PC-3 (cell line): ENCODE data around the gene ZNF771. TPM values are rescaled to one million over a fixed set of nuclear protein-coding genes. Genes with fewer than 3 reads are reported as not detected.
"Not testable (repeated sequence)": the region's sequence is repeated elsewhere in the genome, so short reads cannot be mapped to it uniquely, and the experiment has no call there.

ENCODE experiments used
- ATAC-seq: fragments of 200-7000 bp; cut with Tn5 transposase; 2 replicates; pipeline ENCODE4 v1.9.1; 2020; ENCODE audit warnings: mild to moderate bottlenecking, moderate library complexity
- BruUV-seq: library from RNA; stranded (reverse); fragments of 400-500 nt; replicated peaks from 2 replicates; lab custom pipeline; 2021; lab: Mats Ljungman, UMichigan
- CTCF ChIA-PET: fragments of 300-600 bp; sonication (Branson Sonifier 250); formaldehyde crosslinking; loops from one replicate; lab custom pipeline; 2022; ENCODE audit warnings: antibody characterized with exemption; lab: Charles Lee
- POLR2A ChIA-PET: fragments of 300-600 bp; sonication (Branson Sonifier 250); formaldehyde crosslinking; loops from one replicate; lab custom pipeline; 2022; ENCODE audit warnings: antibody characterized with exemption; ENCODE audit not compliant: unreplicated experiment; lab: Charles Lee
- DNase-seq: peaks from one replicate; pipeline ENCODE4 v3.0.0-alpha.2; 2015
- H2AFZ ChIP-seq: fragments of 300-600 bp; sonication (generic); 2 replicates; pipeline ENCODE4 v1.6.0; 2016; ENCODE audit warnings: antibody characterized with exemption, low read length
- H3F3A ChIP-seq: fragments of 300-600 bp; sonication (generic); one replicate; pipeline ENCODE4 v1.6.0; 2017; ENCODE audit warnings: antibody characterized with exemption, low read length, control low read depth, mild to moderate bottlenecking; ENCODE audit not compliant: unreplicated experiment
- H3K27ac ChIP-seq: fragments of 300-600 bp; sonication (generic); 2 replicates; pipeline ENCODE4 v1.5.1; 2016; ENCODE audit warnings: mild to moderate bottlenecking, low read length
- H3K27me3 ChIP-seq: fragments of 300-600 bp; sonication (generic); 2 replicates; pipeline ENCODE4 v1.6.1; 2016; ENCODE audit warnings: low read length, mixed read lengths
- H3K36me3 ChIP-seq: fragments of 300-600 bp; sonication (generic); 2 replicates; pipeline ENCODE4 v1.6.1; 2016; ENCODE audit warnings: low read depth, mixed run types, low read length, mixed read lengths
- H3K4me1 ChIP-seq: fragments of 300-600 bp; sonication (generic); 2 replicates; pipeline ENCODE4 v1.5.1; 2016; ENCODE audit warnings: low read length; ENCODE audit not compliant: insufficient read depth
- H3K4me2 ChIP-seq: fragments of 300-600 bp; sonication (generic); 2 replicates; pipeline ENCODE4 v1.6.0; 2016; ENCODE audit warnings: low read length
- H3K4me3 ChIP-seq: fragments of 300-600 bp; sonication (generic); 2 replicates; pipeline ENCODE4 v1.5.1; 2016; ENCODE audit warnings: mild to moderate bottlenecking, low read length, mixed read lengths
- H3K79me2 ChIP-seq: fragments of 300-600 bp; sonication (generic); 2 replicates; pipeline ENCODE4 v1.6.1; 2017; ENCODE audit warnings: low read length, mixed read lengths
- H3K9ac ChIP-seq: fragments of 300-600 bp; sonication (generic); 2 replicates; pipeline ENCODE4 v1.6.0; 2016; ENCODE audit warnings: mild to moderate bottlenecking, low read length
- H3K9me2 ChIP-seq: fragments of 300-600 bp; sonication (generic); replicated peaks from 2 replicates; pipeline ENCODE4 v1.6.1; 2016; ENCODE audit warnings: mixed run types, low read length, mixed read lengths
- H3K9me3 ChIP-seq: fragments of 300-600 bp; sonication (generic); 2 replicates; pipeline ENCODE4 v1.6.1; 2016; ENCODE audit warnings: low read length, mixed read lengths
- H4K20me1 ChIP-seq: fragments of 300-600 bp; sonication (generic); 2 replicates; pipeline ENCODE4 v1.6.1; 2016; ENCODE audit warnings: low read length, mixed read lengths
- EZH2 ChIP-seq: fragments of 300-600 bp; sonication (generic); IDR thresholded peaks from one replicate; pipeline ENCODE4 v1.6.1; 2017; ENCODE audit warnings: antibody characterized with exemption, mild to moderate bottlenecking, low read length; ENCODE audit not compliant: unreplicated experiment
- EZH2phosphoT487 ChIP-seq: fragments of 300-600 bp; sonication (generic); IDR thresholded peaks from 2 replicates; pipeline ENCODE4 v1.6.1; 2018; ENCODE audit warnings: mild to moderate bottlenecking, antibody characterized with exemption, low read length, borderline replicate concordance
- intact Hi-C: fragments of 100-400 bp; cut with micrococcal nuclease; formaldehyde crosslinking; loops from 2 replicates; pipeline ENCODE4 v1.9.0; 2023
- total RNA-seq: library from RNA; depleted of rRNA; stranded (reverse); fragments of >200 nt; gene quantifications from 2 replicates; pipeline ENCODE4 v1.2.3, GENCODE V29; 2014
- TF ChIP-seq, protein P1 (sequence below): fragments of 300-600 bp; sonication (generic); conservative IDR thresholded peaks from 2 replicates; pipeline ENCODE4 v1.5.1; 2017; ENCODE audit warnings: antibody characterized with exemption, low read depth, mild to moderate bottlenecking, low read length

Gene ZNF771
- total RNA-seq, 1 experiment from 2014 or later = 3.6 TPM

DNA sequence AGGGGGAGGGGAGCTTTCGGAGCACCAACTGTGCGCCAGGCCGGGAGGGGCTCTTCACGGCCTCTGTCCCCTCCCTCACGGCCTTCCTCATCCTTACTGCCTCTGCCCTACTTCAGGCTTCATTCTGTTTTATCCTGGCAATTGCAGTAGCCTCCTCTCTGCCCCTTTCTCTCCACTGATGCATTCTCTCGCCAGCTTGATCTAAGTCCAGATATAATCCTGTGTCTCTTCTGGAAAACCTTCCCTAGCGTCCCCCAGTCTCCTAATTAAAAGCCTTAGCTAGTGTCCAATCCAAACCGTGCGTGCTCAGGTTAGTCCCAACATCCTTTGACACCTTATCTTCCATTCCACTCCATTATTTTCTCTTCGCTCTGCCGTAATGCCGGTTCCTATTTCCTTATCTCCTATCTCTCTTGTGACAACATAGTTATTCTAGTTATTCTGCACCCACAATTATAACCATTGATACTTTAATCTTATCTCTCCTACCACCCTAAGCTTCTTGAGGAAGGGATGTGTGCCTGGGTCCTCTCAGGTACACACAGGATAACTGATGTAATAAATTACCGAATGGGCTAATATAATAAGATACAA lies 11.3 kb upstream of the ZNF771 start:
- CTCF ChIA-PET = interaction anchor here (0.8 kb wide), 1 partner anchor 13 kb away, joined by 4 read pairs; no protein-coding TSS in a partner anchor
- Histone ChIP-seq H2AFZ (peak overlapping the region; percentile 66), H3K4me2 (peak overlapping the region; percentile 93), H3K27ac (0 out of 2 replicates have a peak overlapping the region, but pooled peaks have one; percentile 4), H3K36me3 (no peaks in the 10 kb centered on the region), H3F3A (no peaks in the 10 kb centered on the region), H3K9me2 (no peaks in the 10 kb centered on the region), H4K20me1 (no peaks in the 10 kb centered on the region), H3K27me3 (no peaks in the 10 kb centered on the region), H3K79me2 (peaks cover 20% of the 10 kb centered on the region), H3K4me1 (0 out of 2 replicates have a peak, but pooled peaks cover 4% of the 10 kb centered on the region), H3K9ac (peak overlapping the region; percentile 68), H3K4me3 (peak overlapping the region; percentile 84), H3K9me3 (no peaks in the 10 kb centered on the region)
- intact Hi-C loops = loop anchor here (2.0 kb wide), 1 partner anchor 17 kb away; no protein-coding TSS in a partner anchor
- TSS peak; percentile 44 for BruUV-seq
- POLR2A ChIA-PET = interaction anchor here (0.6 kb wide), 1 partner anchor 352 kb away, joined by 4 read pairs; the partner anchor contains the start of gene PHKG2
- ATAC-seq (no peak), DNase-seq (no peak)
- TF ChIP-seq, protein P1, sequence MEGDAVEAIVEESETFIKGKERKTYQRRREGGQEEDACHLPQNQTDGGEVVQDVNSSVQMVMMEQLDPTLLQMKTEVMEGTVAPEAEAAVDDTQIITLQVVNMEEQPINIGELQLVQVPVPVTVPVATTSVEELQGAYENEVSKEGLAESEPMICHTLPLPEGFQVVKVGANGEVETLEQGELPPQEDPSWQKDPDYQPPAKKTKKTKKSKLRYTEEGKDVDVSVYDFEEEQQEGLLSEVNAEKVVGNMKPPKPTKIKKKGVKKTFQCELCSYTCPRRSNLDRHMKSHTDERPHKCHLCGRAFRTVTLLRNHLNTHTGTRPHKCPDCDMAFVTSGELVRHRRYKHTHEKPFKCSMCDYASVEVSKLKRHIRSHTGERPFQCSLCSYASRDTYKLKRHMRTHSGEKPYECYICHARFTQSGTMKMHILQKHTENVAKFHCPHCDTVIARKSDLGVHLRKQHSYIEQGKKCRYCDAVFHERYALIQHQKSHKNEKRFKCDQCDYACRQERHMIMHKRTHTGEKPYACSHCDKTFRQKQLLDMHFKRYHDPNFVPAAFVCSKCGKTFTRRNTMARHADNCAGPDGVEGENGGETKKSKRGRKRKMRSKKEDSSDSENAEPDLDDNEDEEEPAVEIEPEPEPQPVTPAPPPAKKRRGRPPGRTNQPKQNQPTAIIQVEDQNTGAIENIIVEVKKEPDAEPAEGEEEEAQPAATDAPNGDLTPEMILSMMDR = no peak
- TF ChIP-seq EZH2 (no peak), EZH2phosphoT487 (no peak)

DNA sequence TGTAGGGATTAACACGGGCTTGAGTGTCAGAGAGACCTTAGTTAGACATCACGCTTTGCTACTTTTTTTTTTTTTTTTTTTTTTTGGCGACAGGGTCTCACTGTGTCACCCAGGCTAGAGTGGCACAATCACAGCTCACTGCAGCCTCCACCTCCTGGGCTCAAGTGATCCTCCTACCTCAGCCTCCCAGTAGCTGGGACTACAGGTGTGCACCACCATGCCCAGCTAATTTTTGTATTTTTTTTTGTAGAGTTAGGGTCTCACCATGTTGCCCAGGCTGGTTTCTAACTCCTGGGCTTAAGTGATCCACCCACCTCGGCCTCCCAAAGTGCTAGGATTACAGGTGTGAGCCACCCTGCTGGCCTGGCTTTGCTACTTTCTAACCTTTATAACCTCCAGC lies 10.8 kb upstream of the ZNF771 start:
- Histone ChIP-seq H3K79me2 (peaks cover 20% of the 10 kb centered on the region), H3K4me2 (peak overlapping the region; percentile 93), H3K4me3 (peak overlapping the region; percentile 84)
- H3F3A ChIP-seq, DNase-seq, H3K27ac ChIP-seq, ATAC-seq, H3K9me3 ChIP-seq, intact Hi-C loops, H3K4me1 ChIP-seq, H3K27me3 ChIP-seq, BruUV-seq, H4K20me1 ChIP-seq, H3K9me2 ChIP-seq, H3K36me3 ChIP-seq, H2AFZ ChIP-seq, H3K9ac ChIP-seq: not testable (repeated sequence)
- ChIA-PET CTCF (interaction anchor here (0.8 kb wide), 1 partner anchor 13 kb away, joined by 4 read pairs; no protein-coding TSS in a partner anchor), POLR2A (interaction anchor here (0.6 kb wide), 1 partner anchor 351 kb away, joined by 4 read pairs; the partner anchor contains the start of gene PHKG2)

DNA sequence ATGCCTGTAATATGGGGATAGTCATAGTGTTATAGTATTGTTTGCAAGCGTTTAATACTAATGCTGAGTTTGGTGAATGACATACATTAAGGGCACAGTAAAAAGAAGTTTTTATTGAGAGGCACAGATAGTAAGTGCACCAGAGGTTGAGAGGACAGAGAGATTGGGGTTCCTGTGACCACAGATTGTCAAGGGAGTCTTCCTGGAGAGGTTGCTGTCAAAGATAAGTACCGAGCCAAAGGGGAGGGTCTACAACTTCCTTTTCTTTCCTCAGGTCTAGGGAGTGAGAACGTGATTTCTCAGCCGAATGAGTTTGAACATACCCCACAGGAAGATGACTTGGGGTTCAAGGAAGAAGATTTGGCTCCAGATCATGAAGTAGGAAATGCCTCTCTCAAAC lies 10.3 kb upstream of the ZNF771 start:
- DNase-seq (no peak), ATAC-seq (no peak)
- H3F3A ChIP-seq = no peaks in the 10 kb centered on the region
- H3K9me2 ChIP-seq = no peaks in the 10 kb centered on the region
- H3K27ac ChIP-seq = no peak overlapping the region
- peak overlapping the region; percentile 84; the same call in 1 of the 2 replicates for H3K4me3 ChIP-seq
- no peaks in the 10 kb centered on the region for H3K27me3 ChIP-seq
- H3K4me1 ChIP-seq = 0 out of 2 replicates have a peak, but pooled peaks cover 4% of the 10 kb centered on the region
- H3K9ac ChIP-seq = no peak overlapping the region
- CTCF ChIA-PET = no interaction called here
- no peak for TF ChIP-seq EZH2phosphoT487
- TF ChIP-seq EZH2 = no peak
- TF ChIP-seq, protein P1 = no peak
- POLR2A ChIA-PET = no interaction called here
- intact Hi-C loops = no loop called here
- BruUV-seq = no TSS peak
- peak overlapping the region; percentile 93; the same call in 1 of the 2 replicates for H3K4me2 ChIP-seq
- H3K9me3 ChIP-seq = no peaks in the 10 kb centered on the region
- H4K20me1 ChIP-seq = no peaks in the 10 kb centered on the region
- H3K36me3 ChIP-seq = no peaks in the 10 kb centered on the region
- H2AFZ ChIP-seq = no peak overlapping the region
- peaks cover 20% of the 10 kb centered on the region for H3K79me2 ChIP-seq
